Measurements from ENCODE around the gene USP17L10. TPM values are rescaled to one million over a fixed set of nuclear protein-coding genes. Genes with fewer than 3 reads are reported as not detected.

Gene USP17L10
- total RNA-seq (2022; extraction: Qiagen RNA extraction): not detected in 5 replicates

DNA sequence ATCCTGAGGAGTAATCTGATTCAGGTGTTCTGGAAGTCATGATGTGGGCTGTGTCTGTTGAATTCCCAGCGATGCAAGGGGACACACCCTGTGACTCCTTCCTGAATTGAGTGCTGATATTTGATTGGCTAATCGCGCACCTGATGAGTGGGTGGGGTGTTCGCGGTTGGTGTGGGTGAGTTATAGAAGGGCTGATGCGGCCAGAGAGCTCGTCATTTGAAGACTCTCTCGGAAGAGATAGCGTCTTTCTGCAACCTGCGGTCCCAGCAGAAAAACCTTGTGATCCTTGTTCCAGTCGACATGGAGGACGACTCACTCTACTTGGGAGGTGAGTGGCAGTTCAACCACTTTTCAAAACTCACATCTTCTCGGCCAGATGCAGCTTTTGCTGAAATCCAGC, at the start of gene USP17L10:
TSS of gene USP17L10 (plus strand) at position 301 of the 400 bp plus-strand sequence. CDS start at position 301, 0 bp downstream.

DNA sequence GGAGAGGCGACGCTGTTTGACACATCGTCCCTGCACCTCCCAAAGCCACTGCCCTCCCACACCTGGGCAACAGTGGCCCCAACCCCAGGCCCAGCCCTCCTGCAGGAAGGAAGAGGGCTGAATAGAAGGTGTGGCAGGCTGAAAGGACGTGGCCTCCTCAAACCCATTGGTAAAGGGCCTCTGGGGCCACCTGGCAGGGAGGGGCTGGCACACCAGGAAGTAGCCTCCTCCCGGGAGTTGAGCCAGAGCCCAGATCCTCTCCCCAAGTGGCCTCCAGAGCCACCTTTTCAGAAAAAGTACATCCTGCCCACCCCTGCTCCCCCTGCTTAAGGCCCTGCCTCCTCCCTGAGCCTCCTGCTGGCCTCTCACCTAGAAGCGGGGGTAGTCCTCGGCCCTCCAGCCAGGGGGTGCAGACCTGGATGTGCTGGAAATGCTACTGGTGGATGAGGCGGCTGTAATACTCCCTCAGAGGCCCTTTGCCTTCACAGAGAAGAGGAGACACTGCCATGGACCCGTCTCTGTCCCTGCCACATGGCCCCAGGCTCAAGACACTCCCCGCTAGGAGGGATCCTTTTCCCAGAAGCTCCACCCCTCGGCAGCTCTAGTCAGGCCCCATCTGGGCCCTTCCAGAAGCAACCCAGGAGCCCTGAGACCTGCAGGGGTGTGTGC, 40.5 kb upstream of the USP17L10 start, which contains the start of gene FAM90A26:
TSS of gene FAM90A26 (plus strand) at position 619 of the 669 bp plus-strand sequence. CDS start 2,764 bp downstream, outside the sequence.

DNA sequence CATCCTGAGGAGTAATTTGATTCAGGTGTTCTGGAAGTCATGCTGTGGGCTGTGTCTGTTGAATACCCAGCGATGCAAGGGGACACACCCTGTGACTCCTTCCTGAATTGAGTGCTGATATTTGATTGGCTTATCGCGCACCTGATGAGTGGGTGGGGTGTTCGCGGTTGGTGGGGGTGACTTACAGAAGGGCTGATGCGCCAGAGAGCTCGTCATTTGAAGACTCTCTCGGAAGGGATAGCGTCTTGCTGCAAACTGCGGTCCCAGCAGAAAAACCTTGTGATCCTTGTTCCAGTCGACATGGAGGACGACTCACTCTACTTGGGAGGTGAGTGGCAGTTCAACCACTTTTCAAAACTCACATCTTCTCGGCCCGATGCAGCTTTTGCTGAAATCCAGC, 4.6 kb downstream of the USP17L10 start, which contains the start of gene USP17L11:
TSS of gene USP17L11 (plus strand) at position 301 of the 400 bp plus-strand sequence. CDS start at position 301, 0 bp downstream.

GRCh38 chr4:9219852-9220251, 9.4 kb downstream of the USP17L10 start, which contains the start of gene USP17L12:
Gene USP17L12, plus strand, starts transcription at chr4:9220152. Its CDS starts 0 bp downstream, at chr4:9220152.

GRCh38 chr4:9224596-9224995, 14.1 kb downstream of the USP17L10 start, which contains the start of gene USP17L13:
Gene USP17L13, plus strand, starts transcription at chr4:9224896. Its CDS starts 0 bp downstream, at chr4:9224896.

DNA sequence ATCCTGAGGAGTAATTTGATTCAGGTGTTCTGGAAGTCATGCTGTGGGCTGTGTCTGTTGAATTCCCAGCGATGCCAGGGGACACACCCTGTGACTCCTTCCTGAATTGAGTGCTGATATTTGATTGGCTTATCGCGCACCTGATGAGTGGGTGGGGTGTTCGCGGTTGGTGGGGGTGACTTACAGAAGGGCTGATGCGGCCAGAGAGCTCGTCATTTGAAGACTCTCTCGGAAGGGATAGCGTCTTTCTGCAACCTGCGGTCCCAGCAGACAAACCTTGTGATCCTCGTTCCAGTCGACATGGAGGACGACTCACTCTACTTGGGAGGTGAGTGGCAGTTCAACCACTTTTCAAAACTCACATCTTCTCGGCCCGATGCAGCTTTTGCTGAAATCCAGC, 23.6 kb downstream of the USP17L10 start, which contains the start of gene USP17L15:
TSS of gene USP17L15 (plus strand) at position 301 of the 400 bp plus-strand sequence. CDS start at position 301, 0 bp downstream.

DNA sequence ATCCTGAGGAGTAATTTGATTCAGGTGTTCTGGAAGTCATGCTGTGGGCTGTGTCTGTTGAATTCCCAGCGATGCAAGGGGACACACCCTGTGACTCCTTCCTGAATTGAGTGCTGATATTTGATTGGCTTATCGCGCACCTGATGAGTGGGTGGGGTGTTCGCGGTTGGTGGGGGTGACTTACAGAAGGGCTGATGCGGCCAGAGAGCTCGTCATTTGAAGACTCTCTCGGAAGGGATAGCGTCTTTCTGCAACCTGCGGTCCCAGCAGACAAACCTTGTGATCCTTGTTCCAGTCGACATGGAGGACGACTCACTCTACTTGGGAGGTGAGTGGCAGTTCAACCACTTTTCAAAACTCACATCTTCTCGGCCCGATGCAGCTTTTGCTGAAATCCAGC, 33.1 kb downstream of the USP17L10 start, which contains the start of gene USP17L17:
TSS of gene USP17L17 (plus strand) at position 301 of the 400 bp plus-strand sequence. CDS start at position 301, 0 bp downstream.

GRCh38 chr4:9247953-9248680, 37.7 kb downstream of the USP17L10 start, which contains the start of gene USP17L18:
Gene USP17L18, plus strand, starts transcription at chr4:9248630. Its CDS starts 0 bp downstream, at chr4:9248630.

DNA sequence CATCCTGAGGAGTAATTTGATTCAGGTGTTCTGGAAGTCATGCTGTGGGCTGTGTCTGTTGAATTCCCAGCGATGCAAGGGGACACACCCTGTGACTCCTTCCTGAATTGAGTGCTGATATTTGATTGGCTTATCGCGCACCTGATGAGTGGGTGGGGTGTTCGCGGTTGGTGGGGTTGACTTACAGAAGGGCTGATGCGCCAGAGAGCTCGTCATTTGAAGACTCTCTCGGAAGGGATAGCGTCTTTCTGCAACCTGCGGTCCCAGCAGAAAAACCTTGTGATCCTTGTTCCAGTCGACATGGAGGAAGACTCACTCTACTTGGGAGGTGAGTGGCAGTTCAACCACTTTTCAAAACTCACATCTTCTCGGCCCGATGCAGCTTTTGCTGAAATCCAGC, 42.6 kb downstream of the USP17L10 start, which contains the start of gene USP17L19:
TSS of gene USP17L19 (plus strand) at position 301 of the 400 bp plus-strand sequence. CDS start at position 301, 0 bp downstream.

GRCh38 chr4:9257824-9258223, 47.4 kb downstream of the USP17L10 start, which contains the start of gene USP17L20:
Gene USP17L20, plus strand, starts transcription at chr4:9258124. Its CDS starts 0 bp downstream, at chr4:9258124.

Other genes starting within 250 kb of the USP17L10 start
- gene FAM90A26, start 40.2 kb upstream of the USP17L10 start, total RNA-seq (2022; extraction: Qiagen RNA extraction): not detected in 5 replicates
- not detected in 5 replicates for gene USP17L11, start 4.7 kb downstream of the USP17L10 start, total RNA-seq (2022; extraction: Qiagen RNA extraction)
- gene USP17L12, start 9.5 kb downstream of the USP17L10 start, total RNA-seq (2022; extraction: Qiagen RNA extraction): not detected in 5 replicates
- gene USP17L13, start 14.2 kb downstream of the USP17L10 start, total RNA-seq (2022; extraction: Qiagen RNA extraction): not detected in 5 replicates
- not detected in 5 replicates for gene USP17L15, start 23.7 kb downstream of the USP17L10 start, total RNA-seq (2022; extraction: Qiagen RNA extraction)
- not detected in 5 replicates for gene USP17L17, start 33.2 kb downstream of the USP17L10 start, total RNA-seq (2022; extraction: Qiagen RNA extraction)
- not detected in 5 replicates for gene USP17L18, start 38.0 kb downstream of the USP17L10 start, total RNA-seq (2022; extraction: Qiagen RNA extraction)
- gene USP17L19, start 42.7 kb downstream of the USP17L10 start, total RNA-seq (2022; extraction: Qiagen RNA extraction): not detected in 5 replicates
- not detected in 5 replicates for gene USP17L20, start 47.5 kb downstream of the USP17L10 start, total RNA-seq (2022; extraction: Qiagen RNA extraction)
- gene USP17L21, start 52.2 kb downstream of the USP17L10 start, total RNA-seq (2022; extraction: Qiagen RNA extraction): not detected in 5 replicates
- not detected in 5 replicates for gene USP17L22, start 57.0 kb downstream of the USP17L10 start, total RNA-seq (2022; extraction: Qiagen RNA extraction)
- gene USP17L24, start 114.5 kb downstream of the USP17L10 start, total RNA-seq (2022; extraction: Qiagen RNA extraction): not detected in 5 replicates
- gene USP17L25, start 119.3 kb downstream of the USP17L10 start, total RNA-seq (2022; extraction: Qiagen RNA extraction): not detected in 5 replicates
- gene USP17L26, start 124.0 kb downstream of the USP17L10 start, total RNA-seq (2022; extraction: Qiagen RNA extraction): not detected in 5 replicates
- gene USP17L5, start 128.7 kb downstream of the USP17L10 start, total RNA-seq (2022; extraction: Qiagen RNA extraction): not detected in 5 replicates
- gene USP17L27, start 133.5 kb downstream of the USP17L10 start, total RNA-seq (2022; extraction: Qiagen RNA extraction): not detected in 5 replicates
- gene USP17L28, start 138.2 kb downstream of the USP17L10 start, total RNA-seq (2022; extraction: Qiagen RNA extraction): not detected in 5 replicates
- not detected in 5 replicates for gene USP17L29, start 143.0 kb downstream of the USP17L10 start, total RNA-seq (2022; extraction: Qiagen RNA extraction)
- not detected in 5 replicates for gene USP17L30, start 152.5 kb downstream of the USP17L10 start, total RNA-seq (2022; extraction: Qiagen RNA extraction)
- gene DEFB131A, start 233.8 kb downstream of the USP17L10 start, total RNA-seq (2022; extraction: Qiagen RNA extraction): not detected in 5 replicates

Data from A549 treated with dexamethasone at 1 μM for 4 hours (cell line).